ENCODE results near the gene ATP11A. TPM values are rescaled to one million over a fixed set of nuclear protein-coding genes. Genes with fewer than 3 reads are reported as not detected.

ATP11A gene
- total and polyA plus RNA-seq, 2 experiments from 2014 or later = 12.3 to 52.6 TPM

GRCh38 chr13:112774829-112775565 lies 85.2 kb downstream of the ATP11A start:
- Mint-ChIP-seq H3K27me3 (ENCODE audit: insufficient read depth, low read depth, poor library complexity) (peaks cover 10% of the 10 kb centered on the region), H3K4me3 (no peak overlapping the region; the same call in 2 of the 3 replicates), H3K9me3 (no peaks in the 10 kb centered on the region), H3K27ac (peak overlapping the region; percentile 24; the same call in 1 of the 2 replicates), H3K36me3 (ENCODE audit: low read depth) (peaks cover 14% of the 10 kb centered on the region; the same call in 2 of the 3 replicates), H3K4me1 (peaks cover 44% of the 10 kb centered on the region)
- Histone ChIP-seq H3K27ac (ENCODE audit: low read depth) (no peak overlapping the region), H3K27me3 (ENCODE audit: insufficient read depth) (no peaks in the 10 kb centered on the region), H3F3A (replicated peaks; ENCODE audit: low read depth) (no peaks in the 10 kb centered on the region), H3K4me2 (no peak overlapping the region), H3K4me1 (ENCODE audit: insufficient read depth) (peaks cover 15% of the 10 kb centered on the region), H3K79me2 (replicated peaks; ENCODE audit: insufficient read depth) (peaks cover 73% of the 10 kb centered on the region), H3K36me3 (ENCODE audit: insufficient read depth) (no peaks in the 10 kb centered on the region), H4K20me1 (replicated peaks; ENCODE audit: insufficient read depth) (peaks cover 18% of the 10 kb centered on the region; the same call in 1 of the 2 replicates), H2AFZ (no peak overlapping the region), H3K9me2 (ENCODE audit: insufficient read depth) (no peaks in the 10 kb centered on the region), H3K4me3 (no peak overlapping the region)
- DNase-seq (ENCODE audit: low spot score) = no peak
- ATAC-seq = peak; percentile 32
- TF ChIP-seq EZH2 (IDR thresholded peaks at IDR 0.05; ENCODE audit: low read depth, unreplicated experiment) = no peak
- TF ChIP-seq CTCF (conservative IDR thresholded peaks at IDR 0.05; ENCODE audit: low read depth in 2 of 2) = peak; percentile 15 to 31; a peak in 3 of 4 replicates

- no peak for DNase-seq (ENCODE audit: low spot score)
- H4K20me1 ChIP-seq (replicated peaks; ENCODE audit: insufficient read depth) = peaks cover 17% of the 10 kb centered on the region
- H3K9me3 Mint-ChIP-seq = no peaks in the 10 kb centered on the region
- H3K4me1 Mint-ChIP-seq = peaks cover 46% of the 10 kb centered on the region
- H3K9me2 ChIP-seq (ENCODE audit: insufficient read depth) = no peaks in the 10 kb centered on the region
- peaks cover 15% of the 10 kb centered on the region for H3K4me1 ChIP-seq (ENCODE audit: insufficient read depth)
- ATAC-seq = peak; percentile 19
- H3K4me2 ChIP-seq = no peak overlapping the region
- H3F3A ChIP-seq (replicated peaks; ENCODE audit: low read depth) = no peaks in the 10 kb centered on the region
- peak overlapping the region; percentile 52; the same call in 1 of the 2 replicates for H3K27ac Mint-ChIP-seq
- H3K27ac ChIP-seq (ENCODE audit: low read depth) = no peak overlapping the region
- peaks cover 15% of the 10 kb centered on the region for H3K27me3 Mint-ChIP-seq (ENCODE audit: insufficient read depth, low read depth, poor library complexity)
- no peaks in the 10 kb centered on the region for H3K36me3 ChIP-seq (ENCODE audit: insufficient read depth)
- no peak overlapping the region for H3K4me3 ChIP-seq
- H3K36me3 Mint-ChIP-seq (ENCODE audit: low read depth) = peaks cover 14% of the 10 kb centered on the region; the same call in 2 of the 3 replicates
- H3K79me2 ChIP-seq (replicated peaks; ENCODE audit: insufficient read depth) = peaks cover 71% of the 10 kb centered on the region
- H3K27me3 ChIP-seq (ENCODE audit: insufficient read depth) = no peaks in the 10 kb centered on the region
- no peak overlapping the region for H3K4me3 Mint-ChIP-seq
- no peak overlapping the region for H2AFZ ChIP-seq
- TF ChIP-seq JUNB (IDR thresholded peaks at IDR 0.05; ENCODE audit: unreplicated experiment) = no peak
- TF ChIP-seq ZNF462 (CRISPR knock-in tag; IDR thresholded peaks at IDR 0.05) = no peak
- no peak for TF ChIP-seq CTCF (conservative IDR thresholded peaks at IDR 0.05; ENCODE audit: low read depth in 2 of 2)
- TF ChIP-seq NANOG (IDR thresholded peaks at IDR 0.05; ENCODE audit: borderline replicate concordance) = no peak
- TF ChIP-seq POLR2AphosphoS5 (IDR thresholded peaks at IDR 0.05; ENCODE audit: low read depth) = no peak
- TF ChIP-seq ZNF114 (CRISPR knock-in tag; IDR thresholded peaks at IDR 0.05) = no peak
- TF ChIP-seq ETS1 (IDR thresholded peaks at IDR 0.05) = no peak
- TF ChIP-seq STAT1 (IDR thresholded peaks at IDR 0.05; ENCODE audit: unreplicated experiment) = no peak
Measured at GRCh38 chr13:112775791-112776279, 86.0 kb downstream of the ATP11A start.

All from GM23338 (cell line).